ENCODE data around the gene ZC2HC1C.
"Not testable (repeated sequence)": the region's sequence is repeated elsewhere in the genome, so short reads cannot be mapped to it uniquely, and the experiment has no call there.

The ZC2HC1C gene

DNA sequence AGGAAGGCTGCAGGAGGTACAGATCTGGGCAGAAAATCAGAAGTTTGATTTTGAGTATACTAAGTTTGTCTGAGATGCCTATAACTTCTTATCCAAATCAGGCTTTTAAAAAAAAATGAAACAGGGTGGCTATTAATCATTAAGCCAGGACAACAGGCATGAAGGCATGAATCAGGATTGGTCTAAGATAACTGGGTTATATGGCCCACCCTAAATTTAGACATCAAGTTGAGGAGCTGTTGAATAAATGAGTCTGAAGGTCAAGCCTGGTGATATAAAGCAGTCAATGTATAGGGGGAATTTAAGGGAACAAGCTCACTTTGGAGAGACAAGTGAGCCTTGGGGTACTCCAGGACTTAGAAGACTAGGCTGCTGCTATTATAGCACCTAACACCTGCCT is 28.8 kb downstream of the ZC2HC1C start:
- DNase-seq: no peak

DNA sequence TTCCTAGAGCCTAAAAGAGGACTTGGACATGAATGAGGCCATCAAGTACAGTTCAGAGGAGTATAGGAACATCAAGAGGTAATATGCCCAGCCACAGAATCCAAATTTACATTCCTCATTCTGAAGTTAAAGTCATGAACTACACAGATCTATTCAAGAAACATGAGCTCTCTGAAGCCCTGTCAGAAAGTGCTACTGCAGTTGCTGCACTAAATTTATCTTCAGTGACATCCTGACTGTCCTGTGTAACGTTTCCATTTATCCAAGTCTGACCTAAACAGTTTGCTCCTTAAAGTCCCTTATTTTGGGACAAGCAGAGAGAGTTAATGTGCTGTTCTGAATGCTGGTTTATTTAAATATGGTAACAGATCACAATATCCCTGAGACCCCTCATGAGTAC is 29.2 kb downstream of the ZC2HC1C start:
- no peak for DNase-seq

DNA sequence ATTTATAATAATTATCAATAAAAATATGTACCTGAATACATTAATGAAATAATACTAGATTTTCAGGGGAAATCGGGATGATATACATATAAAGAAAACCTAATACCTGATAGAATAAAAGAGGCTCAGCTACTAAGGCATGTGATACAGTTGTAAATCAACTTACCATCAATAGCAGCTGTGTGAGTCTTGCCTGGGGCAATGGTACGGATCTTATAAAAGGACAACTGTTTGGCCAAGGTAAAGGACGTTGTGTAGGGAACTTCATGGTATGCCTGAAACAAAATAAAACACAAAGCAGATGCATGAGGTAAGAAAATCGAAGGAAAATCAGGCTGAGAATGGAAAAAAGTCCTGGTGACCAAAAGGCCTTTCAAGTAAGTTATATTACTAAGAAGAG is 32.0 kb downstream of the ZC2HC1C start:
- no peak for DNase-seq

- DNase-seq: no peak
Measured at GRCh38 chr14:75107186-75107585, 37.7 kb downstream of the ZC2HC1C start.

DNA sequence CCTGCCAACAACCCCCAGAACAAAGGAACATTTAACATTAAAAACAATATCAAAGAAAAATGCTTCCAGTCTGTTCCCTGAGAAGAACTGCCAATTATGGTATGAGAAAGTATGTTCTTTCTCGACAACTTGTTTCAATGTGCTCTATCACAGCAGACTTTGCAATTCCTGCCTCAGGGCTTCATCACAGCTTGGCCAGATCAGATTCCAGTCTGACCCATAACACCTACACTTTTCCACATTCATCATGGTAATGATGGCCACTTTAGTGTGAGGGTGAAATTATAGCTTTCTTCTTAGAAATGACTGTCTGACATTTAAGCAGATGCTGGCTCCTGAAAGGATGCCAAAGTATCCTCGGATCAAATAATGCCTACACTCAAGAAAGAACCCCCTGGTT is 40.4 kb downstream of the ZC2HC1C start:
- no peak for DNase-seq

GRCh38 chr14:75113932-75114539 is 44.6 kb downstream of the ZC2HC1C start:
- no peak for DNase-seq

GRCh38 chr14:75119056-75119455 is 49.6 kb downstream of the ZC2HC1C start:
- DNase-seq: no peak

- DNase-seq: no peak
Measured at GRCh38 chr14:75120541-75121291, 51.3 kb downstream of the ZC2HC1C start.

DNA sequence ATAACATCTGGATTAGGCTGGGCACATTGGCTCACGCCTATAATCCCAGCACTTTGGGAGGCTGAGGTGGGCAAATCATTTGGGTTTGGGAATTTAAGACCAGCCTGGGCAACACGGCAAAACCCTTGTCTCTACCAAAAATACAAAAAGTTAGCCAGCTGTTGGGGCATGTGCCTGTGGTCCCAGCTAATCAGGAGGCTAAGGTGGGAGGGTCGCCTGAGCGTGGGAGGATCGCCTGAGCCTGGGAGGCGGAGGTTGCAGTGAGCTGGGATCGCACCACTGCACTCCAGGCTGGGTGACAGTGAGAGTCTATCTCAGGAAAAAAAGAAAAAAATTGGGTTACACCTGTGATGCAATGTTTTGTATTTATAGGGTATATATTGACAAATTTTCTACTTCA is 52.1 kb downstream of the ZC2HC1C start:
- DNase-seq: no peak

- DNase-seq: no peak
Measured at GRCh38 chr14:75123991-75124390, 54.5 kb downstream of the ZC2HC1C start.

DNA sequence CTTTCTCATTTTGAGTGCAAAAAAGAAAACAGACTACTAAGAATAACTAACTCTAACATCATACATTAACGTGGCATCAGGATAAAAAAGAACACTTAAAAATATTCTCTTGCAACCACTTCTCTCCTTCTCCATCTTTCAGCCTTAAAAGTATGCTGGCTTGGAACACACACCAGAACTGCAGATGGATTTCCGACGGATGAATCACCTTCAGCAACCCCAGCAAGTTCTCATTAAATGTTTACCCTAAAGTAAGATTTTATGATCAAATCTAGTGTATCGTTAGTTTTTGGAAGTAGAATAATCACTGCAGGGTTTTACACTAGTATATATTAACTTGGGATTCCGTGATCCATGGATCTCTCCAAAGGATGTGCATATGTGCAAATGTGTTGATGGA is 56.2 kb downstream of the ZC2HC1C start:
- DNase-seq: no peak

DNA sequence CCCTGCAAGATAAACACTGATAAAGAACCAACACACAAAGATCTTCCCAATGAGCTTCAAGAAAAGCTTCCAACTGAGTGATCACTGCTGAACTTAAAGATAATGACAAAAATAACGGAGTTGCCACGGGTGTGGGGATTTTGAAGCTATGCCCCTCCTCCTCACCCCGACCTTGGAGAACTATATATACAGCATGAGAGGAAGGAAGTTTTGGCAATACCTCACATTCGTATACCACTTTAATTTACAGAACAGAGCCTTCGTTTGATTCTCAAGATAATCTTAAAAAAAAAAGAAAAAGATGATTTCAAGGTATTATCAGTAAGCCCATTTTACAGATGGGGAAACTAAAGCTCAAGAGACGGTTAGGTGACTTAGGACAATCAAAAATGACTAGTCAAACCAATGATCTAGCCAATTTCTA is 56.7 kb downstream of the ZC2HC1C start:
- DNase-seq: no peak

GRCh38 chr14:75126679-75127473 is 57.4 kb downstream of the ZC2HC1C start, which contains the start of gene NEK9:
Gene NEK9 (minus strand): TSS chr14:75127048. CDS start chr14:75126921, 127 bp downstream.
- peak; percentile 80 for DNase-seq

DNA sequence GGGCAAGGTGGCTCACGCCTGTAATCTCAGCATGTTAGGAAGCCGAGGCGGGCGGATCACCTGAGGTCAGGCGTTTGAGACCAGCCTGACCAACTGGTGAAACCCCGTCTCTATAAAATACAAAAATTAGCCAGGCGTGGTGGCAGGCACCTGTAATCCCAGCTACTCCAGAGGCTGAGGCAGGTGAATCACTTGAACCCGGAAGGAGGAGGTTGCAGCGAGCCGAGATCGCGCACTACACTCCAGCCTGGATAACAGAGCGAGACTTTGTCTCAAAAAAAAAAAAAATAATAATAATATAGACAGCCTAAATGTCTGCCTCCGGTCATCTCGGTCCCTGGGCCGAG is 58.0 kb downstream of the ZC2HC1C start:
- DNase-seq: not testable (repeated sequence)

- no peak for DNase-seq
Measured at GRCh38 chr14:75127903-75128595, 58.6 kb downstream of the ZC2HC1C start.

DNA sequence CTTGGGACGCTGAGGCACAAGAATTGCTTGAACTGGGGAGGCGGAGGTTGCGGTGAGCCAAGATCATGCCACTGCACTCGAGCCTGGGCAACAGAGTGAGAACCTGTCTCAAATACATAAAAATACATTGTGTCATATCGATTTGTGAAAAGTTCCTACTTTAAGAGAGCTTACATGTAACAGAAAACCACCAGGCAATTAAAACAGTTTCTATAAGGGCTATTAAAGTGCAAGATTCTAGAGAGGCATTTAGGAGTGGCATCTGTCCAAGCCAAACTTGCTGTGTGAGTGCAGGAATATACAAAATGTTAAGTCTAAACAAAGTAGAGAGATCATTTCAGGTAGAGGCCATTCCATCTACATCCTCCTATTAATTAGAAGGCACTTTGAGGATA is 59.2 kb downstream of the ZC2HC1C start:
- no peak for DNase-seq

All from NCI-H1092 treated with DMSO at 0.1 percent for 48 hours (cell line).